Uterus (tissue), 4 donors: ENCODE measurements around the gene SIVA1. TPM values are rescaled to one million over a fixed set of nuclear protein-coding genes. Genes with fewer than 3 reads are reported as not detected.

ENCODE experiments used
- DNase-seq, 2 donors: peaks; one replicate each; pipeline ENCODE4 v3.0.0-alpha.2; 2019 to 2020
- H3K27ac ChIP-seq, 2 donors: fragments of 200-600 bp; sonication (generic); 1 replicate in 1 of 2; 2 replicates in 1 of 2; pipeline ENCODE4 v1.5.1; 2016 to 2018
- H3K27me3 ChIP-seq, 2 donors: fragments of 200-600 bp; sonication (generic); one replicate each; pipeline ENCODE4 v1.5.1; 2018 to 2019; ENCODE audit warnings: control low read depth in 1 of 2
- H3K36me3 ChIP-seq, 2 donors: fragments of 200-600 bp; sonication (generic); one replicate each; pipeline ENCODE4 v1.5.1; 2019; ENCODE audit warnings: control low read depth in 1 of 2
- H3K4me1 ChIP-seq, 2 donors: fragments of 200-600 bp; sonication (generic); one replicate each; pipeline ENCODE4 v1.5.1; 2018 to 2019; ENCODE audit warnings: control low read depth in 1 of 2
- H3K4me3 ChIP-seq, 2 donors: fragments of 200-600 bp; sonication (generic); 1 replicate in 1 of 2; 2 replicates in 1 of 2; pipeline ENCODE4 v1.5.1; 2018 to 2019; ENCODE audit warnings: mild to moderate bottlenecking in 1 of 2
- H3K9me3 ChIP-seq, 2 donors: fragments of 200-600 bp; sonication (generic); one replicate each; pipeline ENCODE4 v1.5.1; 2019; ENCODE audit warnings: control low read depth in 1 of 2
- CTCF ChIP-seq, 4 experiments: fragments of 200-600 bp in 2 of 4; fragments of 450-650 bp in 2 of 4; sonication (generic) in 2 of 4; IDR thresholded peaks; one replicate each; pipeline ENCODE4 v1.5.1; 2016 to 2019; ENCODE audit warnings: antibody characterized with exemption in 4 of 4, mild to moderate bottlenecking in 2 of 4, moderate library complexity in 1 of 4
- POLR2A ChIP-seq, 2 donors: fragments of 450-650 bp; IDR thresholded peaks; one replicate each; pipeline ENCODE4 v1.6.1; 2016; ENCODE audit warnings: antibody characterized with exemption in 2 of 2, mild to moderate bottlenecking in 1 of 2, moderate library complexity in 1 of 2
- intact Hi-C: fragments of 100-400 bp; cut with DNase I; formaldehyde crosslinking; loops from one replicate; pipeline ENCODE4 v1.15.1; 2023; ENCODE audit warnings: low total_unique reads
- total RNA-seq, 4 donors: library from RNA; depleted of rRNA in 3 of 4; stranded (reverse); fragments of >200 nt in 3 of 4; gene quantifications; one replicate each; pipeline versions ENCODE4 v1.1.0 to v1.2.4, GENCODE V29; 2014 to 2023
- donor health status: DM: yes; HTN: yes; CAD: no.

The SIVA1 gene
- total RNA-seq, 4 donors from 2014 or later: 79.4 to 366 (median 239) TPM

GRCh38 chr14:104706733-104707607, 46.0 kb upstream of the SIVA1 start:
- intact Hi-C loops: no loop called here
- Histone ChIP-seq H3K4me1 (no peaks in the 10 kb centered on the region), H3K36me3 (no peaks in the 10 kb centered on the region), H3K27me3 (no peaks in the 10 kb centered on the region), H3K27ac (no peak overlapping the region), H3K4me3 (no peak overlapping the region), H3K9me3 (no peaks in the 10 kb centered on the region)
- DNase-seq: no peak
- TF ChIP-seq CTCF (IDR thresholded peaks at IDR 0.05) (no peak), POLR2A (IDR thresholded peaks at IDR 0.05) (no peak)

- TF ChIP-seq CTCF (IDR thresholded peaks at IDR 0.05) (no peak), POLR2A (IDR thresholded peaks at IDR 0.05) (no peak)
- H3K4me1 ChIP-seq: no peaks in the 10 kb centered on the region
- H3K9me3 ChIP-seq: no peaks in the 10 kb centered on the region
- no peak for DNase-seq
- H3K4me3 ChIP-seq: no peak overlapping the region
- H3K27me3 ChIP-seq: no peaks in the 10 kb centered on the region
- no peak overlapping the region for H3K27ac ChIP-seq
- intact Hi-C loops: loop anchor here (2.0 kb wide), 1 partner anchor 55 kb away; no protein-coding TSS in a partner anchor
- no peaks in the 10 kb centered on the region for H3K36me3 ChIP-seq
These were observed 45.0 kb upstream of the SIVA1 start for GRCh38 chr14:104707608-104708595.

GRCh38 chr14:104708606-104709268, 44.2 kb upstream of the SIVA1 start:
- no peaks in the 10 kb centered on the region for H3K36me3 ChIP-seq
- no peak for TF ChIP-seq POLR2A (IDR thresholded peaks at IDR 0.05)
- TF ChIP-seq CTCF (IDR thresholded peaks at IDR 0.05): peak; percentile 96 to 100 (median 98)

GRCh38 chr14:104709387-104710039, 43.4 kb upstream of the SIVA1 start:
- TF ChIP-seq CTCF (IDR thresholded peaks at IDR 0.05): no peak
- no peak for TF ChIP-seq POLR2A (IDR thresholded peaks at IDR 0.05)
- no peak for DNase-seq
- H3K27ac ChIP-seq: no peak overlapping the region
- no peaks in the 10 kb centered on the region for H3K36me3 ChIP-seq
- no peaks in the 10 kb centered on the region for H3K27me3 ChIP-seq
- no peaks in the 10 kb centered on the region for H3K9me3 ChIP-seq
- intact Hi-C loops: loop anchor here (2.0 kb wide), 1 partner anchor 57 kb away; no protein-coding TSS in a partner anchor
- H3K4me3 ChIP-seq: no peak overlapping the region
- no peaks in the 10 kb centered on the region for H3K4me1 ChIP-seq

More at GRCh38 chr14:104708606-104709268, 44.2 kb upstream of the SIVA1 start:
- intact Hi-C loops: loop anchor here (2.0 kb wide), 1 partner anchor 56 kb away; no protein-coding TSS in a partner anchor
- H3K27me3 ChIP-seq: no peaks in the 10 kb centered on the region
- no peaks in the 10 kb centered on the region for H3K9me3 ChIP-seq
- no peak overlapping the region for H3K4me3 ChIP-seq
- H3K4me1 ChIP-seq: no peaks in the 10 kb centered on the region
- no peak overlapping the region for H3K27ac ChIP-seq
- peak; percentile 71 to 74 for DNase-seq
